ENCODE results near the gene SHC2.

DNA sequence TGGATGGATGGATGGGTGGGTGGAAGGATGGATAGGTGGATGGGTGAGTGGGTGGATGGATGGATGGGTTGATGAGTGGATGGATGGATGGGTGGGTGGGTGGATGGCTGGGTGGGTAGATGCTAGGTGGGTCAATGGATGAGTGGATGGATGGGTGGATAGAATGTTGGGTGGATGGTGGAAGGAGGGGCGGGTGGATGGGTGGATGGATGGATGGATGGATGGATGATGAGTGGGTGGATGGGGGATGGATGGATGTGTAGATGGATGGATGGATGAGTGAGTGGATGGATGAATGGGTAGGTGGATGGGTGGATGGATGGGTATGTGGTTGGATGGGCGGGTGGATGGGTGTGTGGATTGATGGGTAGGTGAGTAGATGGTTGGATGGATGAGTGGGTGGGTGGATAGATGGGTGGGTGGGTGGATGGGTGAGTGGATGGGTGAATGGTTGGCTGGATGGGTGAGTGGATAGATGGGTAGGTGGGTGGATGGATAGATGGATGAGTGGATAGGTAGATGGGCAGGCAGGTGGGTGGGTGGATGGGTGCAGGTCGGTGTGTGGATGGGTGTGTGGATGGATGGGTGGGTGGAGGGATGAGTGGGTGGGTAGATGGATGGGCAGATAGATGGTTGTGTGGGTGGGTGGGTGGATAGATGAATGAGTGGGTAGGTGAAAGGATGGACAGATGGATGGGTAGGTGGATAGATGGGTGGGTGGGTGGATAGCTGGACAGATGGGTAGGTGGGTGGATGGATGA, 4.4 kb upstream of the SHC2 start:
- TF ChIP-seq, protein P1, sequence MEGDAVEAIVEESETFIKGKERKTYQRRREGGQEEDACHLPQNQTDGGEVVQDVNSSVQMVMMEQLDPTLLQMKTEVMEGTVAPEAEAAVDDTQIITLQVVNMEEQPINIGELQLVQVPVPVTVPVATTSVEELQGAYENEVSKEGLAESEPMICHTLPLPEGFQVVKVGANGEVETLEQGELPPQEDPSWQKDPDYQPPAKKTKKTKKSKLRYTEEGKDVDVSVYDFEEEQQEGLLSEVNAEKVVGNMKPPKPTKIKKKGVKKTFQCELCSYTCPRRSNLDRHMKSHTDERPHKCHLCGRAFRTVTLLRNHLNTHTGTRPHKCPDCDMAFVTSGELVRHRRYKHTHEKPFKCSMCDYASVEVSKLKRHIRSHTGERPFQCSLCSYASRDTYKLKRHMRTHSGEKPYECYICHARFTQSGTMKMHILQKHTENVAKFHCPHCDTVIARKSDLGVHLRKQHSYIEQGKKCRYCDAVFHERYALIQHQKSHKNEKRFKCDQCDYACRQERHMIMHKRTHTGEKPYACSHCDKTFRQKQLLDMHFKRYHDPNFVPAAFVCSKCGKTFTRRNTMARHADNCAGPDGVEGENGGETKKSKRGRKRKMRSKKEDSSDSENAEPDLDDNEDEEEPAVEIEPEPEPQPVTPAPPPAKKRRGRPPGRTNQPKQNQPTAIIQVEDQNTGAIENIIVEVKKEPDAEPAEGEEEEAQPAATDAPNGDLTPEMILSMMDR (conservative IDR thresholded peaks at IDR 0.05 in 1 of 2, IDR thresholded peaks at IDR 0.05 in 1 of 2; ENCODE audit: low read depth in 1 of 2, low read length in 2 of 2), result no peak
- no peak for TF ChIP-seq EZH2 (IDR thresholded peaks at IDR 0.05; ENCODE audit: low read length, missing control alignments)
